GM12872 (cell line): ENCODE measurements around the gene ATP11A.

Experiments used
- CTCF ChIP-seq: IDR thresholded peaks from 3 replicates; pipeline ENCODE4 v1.5.1; 2011; ENCODE audit warnings: low read depth, mild to moderate bottlenecking, low read length, moderate library complexity; ENCODE audit not compliant: insufficient read depth

Gene ATP11A

DNA sequence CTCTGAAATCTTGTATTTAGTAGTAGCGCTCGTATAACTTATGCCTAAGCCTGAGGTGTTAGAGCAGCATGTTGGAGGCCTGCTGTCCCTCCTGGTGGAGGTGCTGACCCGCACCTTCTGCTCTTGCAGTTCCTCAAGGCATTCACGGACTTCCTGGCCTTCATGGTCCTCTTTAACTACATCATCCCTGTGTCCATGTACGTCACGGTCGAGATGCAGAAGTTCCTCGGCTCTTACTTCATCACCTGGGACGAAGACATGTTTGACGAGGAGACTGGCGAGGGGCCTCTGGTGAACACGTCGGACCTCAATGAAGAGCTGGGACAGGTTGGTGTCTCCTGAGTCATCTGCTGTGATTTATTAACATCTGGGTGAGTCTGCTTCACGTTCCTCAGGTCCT is 136.7 kb downstream of the ATP11A start:
- no peak for TF ChIP-seq CTCF

DNA sequence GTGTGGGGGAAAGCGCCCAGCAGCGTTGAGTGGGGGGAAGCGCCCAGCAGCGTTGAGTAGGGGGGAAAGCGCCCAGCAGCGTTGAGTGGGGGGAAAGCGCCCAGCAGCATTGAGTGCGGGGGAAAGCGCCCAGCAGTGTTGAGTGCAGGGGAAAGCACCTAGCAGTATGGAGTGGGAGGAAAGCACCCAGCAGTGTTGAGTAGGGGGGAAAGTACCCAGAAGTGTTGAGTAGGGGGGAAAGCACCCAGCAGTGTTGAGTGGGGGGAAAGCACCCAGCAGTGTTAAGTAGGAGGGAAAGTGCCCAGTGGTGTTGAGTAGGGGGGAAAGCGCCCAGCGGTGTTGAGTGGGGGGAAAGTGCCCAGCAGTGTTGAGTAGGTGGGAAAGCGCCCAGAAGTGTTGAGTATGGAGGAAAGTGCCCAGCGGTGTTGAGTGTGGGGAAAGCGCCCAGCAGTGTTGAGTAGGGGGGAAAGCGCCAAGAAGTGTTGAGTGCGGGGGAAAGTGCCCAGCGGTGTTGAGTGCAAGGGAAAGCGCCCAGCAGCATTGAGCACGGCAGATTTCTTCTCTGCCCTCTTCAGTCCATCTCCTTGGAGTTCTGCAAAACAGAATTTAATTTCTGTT is 138.4 kb downstream of the ATP11A start:
- TF ChIP-seq CTCF, result no peak

DNA sequence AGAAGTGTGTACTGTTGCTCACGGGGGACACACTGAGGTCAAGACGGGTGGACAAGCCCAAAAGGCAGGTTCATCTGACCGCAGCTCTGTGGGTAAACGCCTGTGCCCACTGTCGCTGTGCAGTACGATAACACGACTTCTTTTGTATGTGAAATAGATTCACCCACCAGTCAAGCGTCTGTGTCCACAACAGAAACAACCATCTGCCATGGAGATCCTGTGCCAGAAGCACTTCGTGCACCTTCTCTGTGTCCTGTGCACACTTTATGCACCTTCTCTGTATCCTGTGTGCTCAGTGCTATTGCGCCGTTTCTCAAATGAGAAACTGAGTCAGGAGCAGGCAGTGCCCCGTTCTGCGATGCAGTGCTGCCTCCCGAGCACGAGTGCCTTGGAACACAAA is 138.9 kb downstream of the ATP11A start:
- no peak for TF ChIP-seq CTCF

DNA sequence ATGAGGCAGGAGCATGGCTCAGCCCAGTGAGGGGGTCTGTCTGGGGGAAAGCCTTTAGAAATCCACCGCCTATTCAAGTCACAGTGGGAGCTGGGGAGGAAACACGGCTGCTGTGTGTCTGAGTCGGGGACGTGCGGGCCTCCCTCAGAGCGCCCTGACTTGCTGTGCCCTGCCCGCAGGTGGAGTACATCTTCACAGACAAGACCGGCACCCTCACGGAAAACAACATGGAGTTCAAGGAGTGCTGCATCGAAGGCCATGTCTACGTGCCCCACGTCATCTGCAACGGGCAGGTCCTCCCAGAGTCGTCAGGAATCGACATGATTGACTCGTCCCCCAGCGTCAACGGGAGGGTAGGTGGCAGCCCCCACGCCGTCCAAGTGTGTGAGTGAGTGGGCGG is 141.4 kb downstream of the ATP11A start:
- TF ChIP-seq CTCF, result no peak

GRCh38 chr13:112831801-112832200 is 142.0 kb downstream of the ATP11A start:
- TF ChIP-seq CTCF, result no peak

GRCh38 chr13:112832811-112833210 is 143.0 kb downstream of the ATP11A start:
- no peak for TF ChIP-seq CTCF

- TF ChIP-seq CTCF, result no peak
These were observed 143.9 kb downstream of the ATP11A start for GRCh38 chr13:112833551-112834257.

- no peak for TF ChIP-seq CTCF
These were observed 145.5 kb downstream of the ATP11A start for GRCh38 chr13:112835344-112835743.
